Tibial nerve (tissue), 4 donors: Measurements from ENCODE around the gene DNAJB12.

Experiments used
- EP300 ChIP-seq, 2 donors: sonication (generic); formaldehyde crosslinking; IDR thresholded peaks; one replicate each; pipeline ENCODE4 v1.6.1; 2017; ENCODE audit warnings: antibody characterized with exemption in 2 of 2, mild to moderate bottlenecking in 1 of 2
- TF ChIP-seq, protein P1 (sequence below), 5 experiments: fragments of 200-600 bp in 3 of 5; fragments of 450-650 bp in 2 of 5; sonication (generic) in 3 of 5; IDR thresholded peaks; one replicate each; pipeline ENCODE4 v1.5.1; 2016 to 2019; ENCODE audit warnings: antibody characterized with exemption in 5 of 5, mild to moderate bottlenecking in 3 of 5, moderate library complexity in 2 of 5

DNA sequence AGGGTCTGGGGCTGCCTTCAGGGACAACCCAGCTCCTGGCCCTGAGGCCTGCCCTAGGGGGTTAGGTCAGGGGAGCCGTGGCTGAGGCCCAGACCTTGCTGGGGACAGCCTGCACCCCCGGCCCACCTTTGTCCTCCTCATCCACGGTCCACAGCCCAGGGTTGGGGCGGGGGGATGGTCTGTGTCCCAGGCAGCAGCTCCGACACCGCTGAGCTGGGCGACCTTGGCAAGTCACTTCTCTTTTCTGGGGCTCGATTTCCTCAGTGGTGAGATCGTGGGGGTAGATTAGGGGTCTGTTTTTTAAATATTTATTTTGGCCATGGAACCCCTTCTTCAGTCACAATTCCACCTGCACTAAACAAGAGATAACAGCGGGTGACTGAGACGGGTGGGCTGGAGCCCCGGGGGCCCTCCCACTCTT, 30.9 kb downstream of the DNAJB12 start:
- TF ChIP-seq, protein P1, sequence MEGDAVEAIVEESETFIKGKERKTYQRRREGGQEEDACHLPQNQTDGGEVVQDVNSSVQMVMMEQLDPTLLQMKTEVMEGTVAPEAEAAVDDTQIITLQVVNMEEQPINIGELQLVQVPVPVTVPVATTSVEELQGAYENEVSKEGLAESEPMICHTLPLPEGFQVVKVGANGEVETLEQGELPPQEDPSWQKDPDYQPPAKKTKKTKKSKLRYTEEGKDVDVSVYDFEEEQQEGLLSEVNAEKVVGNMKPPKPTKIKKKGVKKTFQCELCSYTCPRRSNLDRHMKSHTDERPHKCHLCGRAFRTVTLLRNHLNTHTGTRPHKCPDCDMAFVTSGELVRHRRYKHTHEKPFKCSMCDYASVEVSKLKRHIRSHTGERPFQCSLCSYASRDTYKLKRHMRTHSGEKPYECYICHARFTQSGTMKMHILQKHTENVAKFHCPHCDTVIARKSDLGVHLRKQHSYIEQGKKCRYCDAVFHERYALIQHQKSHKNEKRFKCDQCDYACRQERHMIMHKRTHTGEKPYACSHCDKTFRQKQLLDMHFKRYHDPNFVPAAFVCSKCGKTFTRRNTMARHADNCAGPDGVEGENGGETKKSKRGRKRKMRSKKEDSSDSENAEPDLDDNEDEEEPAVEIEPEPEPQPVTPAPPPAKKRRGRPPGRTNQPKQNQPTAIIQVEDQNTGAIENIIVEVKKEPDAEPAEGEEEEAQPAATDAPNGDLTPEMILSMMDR (IDR thresholded peaks at IDR 0.05) = no peak
- TF ChIP-seq EP300 (IDR thresholded peaks at IDR 0.05) = no peak
